ENCODE results near the gene PPP2R2D. TPM values are rescaled to one million over a fixed set of nuclear protein-coding genes. Genes with fewer than 3 reads are reported as not detected.

Gene PPP2R2D
- total and polyA plus RNA-seq, 2 experiments from 2014 or later: 25.9 to 32.1 TPM

- H2AFZ ChIP-seq: no peak overlapping the region
- H3K79me2 ChIP-seq: no peaks in the 10 kb centered on the region
- WGBS (ENCODE audit: low lambda C conversion rate, missing lambda C conversion rate): 89% methylated on average over 11 of the region's 11 CpGs
- H3K9me2 ChIP-seq (replicated peaks; ENCODE audit: insufficient read depth): no peaks in the 10 kb centered on the region
- H3K27me3 ChIP-seq: no peaks in the 10 kb centered on the region
- no peak overlapping the region for H3K4me3 ChIP-seq
- H3K27ac ChIP-seq: no peak overlapping the region
- DNase-seq (ENCODE audit: low spot score): no peak
- H3K4me1 ChIP-seq (ENCODE audit: insufficient read depth): peaks cover 5% of the 10 kb centered on the region
- no peaks in the 10 kb centered on the region for H3K36me3 ChIP-seq (replicated peaks; ENCODE audit: insufficient read depth, low read depth)
- H3K4me2 ChIP-seq: no peak overlapping the region
- no peaks in the 10 kb centered on the region for H3K9me3 ChIP-seq (ENCODE audit: low read depth)
- H4K20me1 ChIP-seq (ENCODE audit: insufficient read depth, poor library complexity, severe bottlenecking): no peaks in the 10 kb centered on the region
- no peak for TF ChIP-seq EZH2phosphoT487 (IDR thresholded peaks at IDR 0.05; ENCODE audit: low read depth, severe bottlenecking, unreplicated experiment)
- no peak for TF ChIP-seq EZH2 (IDR thresholded peaks at IDR 0.05; ENCODE audit: borderline replicate concordance)
- TF ChIP-seq CTCF (IDR thresholded peaks at IDR 0.05; ENCODE audit: poor library complexity): no peak
These were observed 10.3 kb upstream of the PPP2R2D start for GRCh38 chr10:131890276-131891195.

- DNase-seq (ENCODE audit: low spot score): peak; percentile 67
- H3K4me3 ChIP-seq: no peak overlapping the region
- no peaks in the 10 kb centered on the region for H3K9me2 ChIP-seq (replicated peaks; ENCODE audit: insufficient read depth)
- H3K4me2 ChIP-seq: no peak overlapping the region
- TF ChIP-seq CTCF (IDR thresholded peaks at IDR 0.05; ENCODE audit: poor library complexity): peak; percentile 24
- no peak for TF ChIP-seq EZH2 (IDR thresholded peaks at IDR 0.05; ENCODE audit: borderline replicate concordance)
- H3K79me2 ChIP-seq: no peaks in the 10 kb centered on the region
- no peaks in the 10 kb centered on the region for H3K4me1 ChIP-seq (ENCODE audit: insufficient read depth)
- H2AFZ ChIP-seq: no peak overlapping the region
- no peaks in the 10 kb centered on the region for H4K20me1 ChIP-seq (ENCODE audit: insufficient read depth, poor library complexity, severe bottlenecking)
- H3K9me3 ChIP-seq (ENCODE audit: low read depth): no peaks in the 10 kb centered on the region
- no peak overlapping the region for H3K27ac ChIP-seq
- H3K36me3 ChIP-seq (replicated peaks; ENCODE audit: insufficient read depth, low read depth): no peaks in the 10 kb centered on the region
- WGBS (ENCODE audit: low lambda C conversion rate, missing lambda C conversion rate): 52% methylated on average over 24 of the region's 24 CpGs
- no peaks in the 10 kb centered on the region for H3K27me3 ChIP-seq
These were observed 9.4 kb upstream of the PPP2R2D start for GRCh38 chr10:131891196-131891928.

DNA sequence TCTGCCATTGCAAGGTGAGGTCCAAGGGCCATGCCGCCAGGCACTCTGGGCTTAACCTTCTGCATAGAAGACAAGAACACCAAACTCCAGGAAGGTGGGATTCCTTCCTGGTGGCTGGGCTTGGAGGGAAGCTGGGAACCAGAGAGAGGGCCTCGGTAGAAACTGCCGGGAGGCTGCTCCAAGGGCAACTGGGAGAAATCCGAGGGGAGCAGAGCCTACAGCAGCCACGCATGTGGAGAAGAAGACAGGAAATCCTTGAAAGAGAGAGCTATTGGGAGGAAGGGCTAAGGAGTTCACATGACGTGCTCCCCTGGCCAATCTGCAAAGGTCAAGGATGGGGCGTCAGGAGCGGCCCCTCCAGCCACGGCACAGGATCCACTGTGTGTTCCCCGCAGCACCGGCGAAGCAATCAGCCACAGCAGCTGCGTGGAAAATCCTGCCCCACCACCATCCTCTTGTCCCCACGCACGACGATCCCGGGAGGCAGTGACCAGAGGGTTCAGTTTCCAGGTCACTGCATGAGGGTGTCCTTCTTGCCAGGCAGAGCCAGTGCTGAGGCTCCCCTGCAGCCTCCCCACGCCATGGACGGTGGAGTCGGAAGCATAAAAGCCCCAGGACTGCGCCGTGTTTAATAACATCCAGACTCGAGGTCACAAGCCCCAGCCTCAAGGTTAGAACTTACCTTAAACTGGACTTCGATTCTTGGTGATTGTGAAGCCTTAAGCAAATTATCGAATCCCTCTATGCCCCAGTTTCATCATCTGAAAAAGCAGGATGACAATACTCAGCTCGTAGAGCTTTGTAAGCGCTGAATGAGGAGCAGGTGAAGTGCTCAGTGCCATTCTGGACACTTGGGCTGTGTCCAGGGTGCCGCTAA, 8.6 kb upstream of the PPP2R2D start:
- no peaks in the 10 kb centered on the region for H3K36me3 ChIP-seq (replicated peaks; ENCODE audit: insufficient read depth, low read depth)
- no peaks in the 10 kb centered on the region for H3K79me2 ChIP-seq
- H3K9me2 ChIP-seq (replicated peaks; ENCODE audit: insufficient read depth): no peaks in the 10 kb centered on the region
- WGBS (ENCODE audit: low lambda C conversion rate, missing lambda C conversion rate): 88% methylated on average over 28 of the region's 28 CpGs
- H3K4me2 ChIP-seq: no peak overlapping the region
- no peak overlapping the region for H3K27ac ChIP-seq
- H2AFZ ChIP-seq: no peak overlapping the region
- H3K9me3 ChIP-seq (ENCODE audit: low read depth): no peaks in the 10 kb centered on the region
- no peaks in the 10 kb centered on the region for H4K20me1 ChIP-seq (ENCODE audit: insufficient read depth, poor library complexity, severe bottlenecking)
- H3K4me3 ChIP-seq: no peak overlapping the region
- TF ChIP-seq EZH2phosphoT487 (IDR thresholded peaks at IDR 0.05; ENCODE audit: low read depth, severe bottlenecking, unreplicated experiment): no peak
- TF ChIP-seq EZH2 (IDR thresholded peaks at IDR 0.05; ENCODE audit: borderline replicate concordance): no peak
- TF ChIP-seq CTCF (IDR thresholded peaks at IDR 0.05; ENCODE audit: poor library complexity): no peak
- no peaks in the 10 kb centered on the region for H3K27me3 ChIP-seq
- H3K4me1 ChIP-seq (ENCODE audit: insufficient read depth): no peaks in the 10 kb centered on the region
- DNase-seq (ENCODE audit: low spot score): no peak

Measured in hepatocyte (in vitro differentiated cells).